WTC11 (cell line): ENCODE data around the gene WNK1.

Experiments used
- CTCF ChIP-seq: fragments of 200-600 bp; IDR thresholded peaks from 2 replicates; pipeline ENCODE4 v1.8.0; 2022; ENCODE audit warnings: antibody characterized with exemption
- SP1 ChIP-seq: sonication (generic); formaldehyde crosslinking; conservative IDR thresholded peaks from 2 replicates; pipeline ENCODE4 v1.8.1; 2022; ENCODE audit warnings: missing genetic modification reagents
- TF ChIP-seq, protein P1 (sequence below): sonication (generic); formaldehyde crosslinking; IDR thresholded peaks from 2 replicates; pipeline ENCODE4 v1.8.0; 2022; ENCODE audit warnings: mild to moderate bottlenecking, missing genetic modification reagents
- TF ChIP-seq, protein P2 (sequence below): sonication (generic); formaldehyde crosslinking; IDR thresholded peaks from 2 replicates; pipeline ENCODE4 v1.8.1; 2022; ENCODE audit warnings: mild to moderate bottlenecking, moderate library complexity, missing genetic modification reagents

- TF ChIP-seq CTCF, result no peak
- TF ChIP-seq, protein P1, sequence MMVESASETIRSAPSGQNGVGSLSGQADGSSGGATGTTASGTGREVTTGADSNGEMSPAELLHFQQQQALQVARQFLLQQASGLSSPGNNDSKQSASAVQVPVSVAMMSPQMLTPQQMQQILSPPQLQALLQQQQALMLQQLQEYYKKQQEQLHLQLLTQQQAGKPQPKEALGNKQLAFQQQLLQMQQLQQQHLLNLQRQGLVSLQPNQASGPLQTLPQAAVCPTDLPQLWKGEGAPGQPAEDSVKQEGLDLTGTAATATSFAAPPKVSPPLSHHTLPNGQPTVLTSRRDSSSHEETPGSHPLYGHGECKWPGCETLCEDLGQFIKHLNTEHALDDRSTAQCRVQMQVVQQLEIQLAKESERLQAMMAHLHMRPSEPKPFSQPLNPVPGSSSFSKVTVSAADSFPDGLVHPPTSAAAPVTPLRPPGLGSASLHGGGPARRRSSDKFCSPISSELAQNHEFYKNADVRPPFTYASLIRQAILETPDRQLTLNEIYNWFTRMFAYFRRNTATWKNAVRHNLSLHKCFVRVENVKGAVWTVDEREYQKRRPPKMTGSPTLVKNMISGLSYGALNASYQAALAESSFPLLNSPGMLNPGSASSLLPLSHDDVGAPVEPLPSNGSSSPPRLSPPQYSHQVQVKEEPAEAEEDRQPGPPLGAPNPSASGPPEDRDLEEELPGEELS, result no peak
- TF ChIP-seq SP1 (CRISPR knock-in tag), result no peak
- TF ChIP-seq, protein P2, sequence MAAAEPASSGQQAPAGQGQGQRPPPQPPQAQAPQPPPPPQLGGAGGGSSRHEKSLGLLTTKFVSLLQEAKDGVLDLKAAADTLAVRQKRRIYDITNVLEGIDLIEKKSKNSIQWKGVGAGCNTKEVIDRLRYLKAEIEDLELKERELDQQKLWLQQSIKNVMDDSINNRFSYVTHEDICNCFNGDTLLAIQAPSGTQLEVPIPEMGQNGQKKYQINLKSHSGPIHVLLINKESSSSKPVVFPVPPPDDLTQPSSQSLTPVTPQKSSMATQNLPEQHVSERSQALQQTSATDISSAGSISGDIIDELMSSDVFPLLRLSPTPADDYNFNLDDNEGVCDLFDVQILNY, result no peak
These were observed 202.4 kb downstream of the WNK1 start for GRCh38 chr12:954741-955140.
